HepG2 (cell line): ENCODE measurements around the gene P2RY6. TPM values are rescaled to one million over a fixed set of nuclear protein-coding genes. Genes with fewer than 3 reads are reported as not detected.

Experiments used
- ARID5B ChIP-seq: IDR thresholded peaks from 2 replicates; pipeline ENCODE4 v1.4.0; 2020; ENCODE audit warnings: mild to moderate bottlenecking, missing genetic modification reagents
- ATM ChIP-seq: fragments of 450-650 bp; IDR thresholded peaks from 2 replicates; pipeline ENCODE4 v1.7.1; 2017; ENCODE audit warnings: mild to moderate bottlenecking, borderline replicate concordance
- EED ChIP-seq: sonication (generic); formaldehyde crosslinking; IDR thresholded peaks from 2 replicates; pipeline ENCODE4 v1.5.0; 2020; ENCODE audit warnings: mild to moderate bottlenecking, missing genetic modification reagents
- FOXK1 ChIP-seq: sonication (generic); formaldehyde crosslinking; IDR thresholded peaks from 2 replicates; pipeline ENCODE4 v1.4.0; 2020; ENCODE audit warnings: low read depth, missing genetic modification reagents, borderline replicate concordance
- FUBP1 ChIP-seq: sonication (generic); formaldehyde crosslinking; IDR thresholded peaks from 2 replicates; pipeline ENCODE4 v1.5.1; 2020; ENCODE audit warnings: missing genetic modification reagents, mild to moderate bottlenecking, borderline replicate concordance
- JUN ChIP-seq: sonication (generic); formaldehyde crosslinking; IDR thresholded peaks from 2 replicates; pipeline ENCODE4 v1.4.0; 2020; ENCODE audit warnings: mild to moderate bottlenecking, missing genetic modification reagents
- MAF1 ChIP-seq: sonication (generic); formaldehyde crosslinking; IDR thresholded peaks from 2 replicates; pipeline ENCODE4 v1.5.0; 2020; ENCODE audit warnings: missing genetic modification reagents, borderline replicate concordance
- MBD4 ChIP-seq: IDR thresholded peaks from 2 replicates; pipeline ENCODE4 v1.6.1; 2012; ENCODE audit warnings: low read length, inconsistent platforms, borderline replicate concordance
- NCOA2 ChIP-seq: sonication (generic); formaldehyde crosslinking; IDR thresholded peaks from 2 replicates; pipeline ENCODE4 v1.8.0; 2022; ENCODE audit warnings: inconsistent platforms
- PTBP1 ChIP-seq: fragments of 200-400 bp; formaldehyde crosslinking; IDR thresholded peaks from 2 replicates; pipeline ENCODE4 v1.6.1; 2018; ENCODE audit warnings: low read length, low read depth; ENCODE audit not compliant: poor library complexity, severe bottlenecking
- RBM22 ChIP-seq: fragments of 200-400 bp; formaldehyde crosslinking; optimal IDR thresholded peaks from 2 replicates; pipeline ENCODE3; 2017; ENCODE audit warnings: mild to moderate bottlenecking, low read length, moderate library complexity
- REPIN1 ChIP-seq: sonication (generic); formaldehyde crosslinking; IDR thresholded peaks from 2 replicates; pipeline ENCODE4 v1.8.0; 2022; ENCODE audit warnings: missing genetic modification reagents, low read depth, mild to moderate bottlenecking, borderline replicate concordance
- TBP ChIP-seq: sonication (generic); formaldehyde crosslinking; IDR thresholded peaks from 2 replicates; pipeline ENCODE4 v1.5.0; 2020; ENCODE audit warnings: missing genetic modification reagents
- TMF1 ChIP-seq: sonication (generic); formaldehyde crosslinking; IDR thresholded peaks from 2 replicates; pipeline ENCODE4 v1.8.1; 2022; ENCODE audit warnings: low read depth, missing genetic modification reagents
- ZBTB1 ChIP-seq: sonication (generic); formaldehyde crosslinking; IDR thresholded peaks from 2 replicates; pipeline ENCODE4 v1.4.0; 2020; ENCODE audit warnings: missing genetic modification reagents, borderline replicate concordance
- ZBTB44 ChIP-seq: sonication (generic); formaldehyde crosslinking; IDR thresholded peaks from 2 replicates; pipeline ENCODE4 v1.4.0; 2020; ENCODE audit warnings: missing genetic modification reagents
- ZFP82 ChIP-seq: sonication (generic); formaldehyde crosslinking; IDR thresholded peaks from 2 replicates; pipeline ENCODE4 v1.5.1; 2020; ENCODE audit warnings: mild to moderate bottlenecking, missing genetic modification reagents, borderline replicate concordance
- ZNF20 ChIP-seq: sonication (generic); formaldehyde crosslinking; IDR thresholded peaks from 2 replicates; pipeline ENCODE4 v1.4.0; 2020; ENCODE audit warnings: mild to moderate bottlenecking, moderate library complexity, missing genetic modification reagents
- ZNF563 ChIP-seq: sonication (generic); formaldehyde crosslinking; IDR thresholded peaks from 2 replicates; pipeline ENCODE4 v1.8.0; 2022; ENCODE audit warnings: mild to moderate bottlenecking, moderate library complexity, missing genetic modification reagents
- ZNF598 ChIP-seq: sonication (generic); formaldehyde crosslinking; IDR thresholded peaks from 2 replicates; pipeline ENCODE4 v1.5.1; 2020; ENCODE audit warnings: mild to moderate bottlenecking, missing genetic modification reagents, borderline replicate concordance
- ZNF616 ChIP-seq: sonication (generic); formaldehyde crosslinking; IDR thresholded peaks from 2 replicates; pipeline ENCODE4 v1.5.0; 2020; ENCODE audit warnings: low read depth, mild to moderate bottlenecking, missing genetic modification reagents
- ZNF619 ChIP-seq: sonication (generic); formaldehyde crosslinking; IDR thresholded peaks from 2 replicates; pipeline ENCODE4 v1.4.0; 2020; ENCODE audit warnings: mild to moderate bottlenecking, missing genetic modification reagents
- ZNF761 ChIP-seq: sonication (generic); formaldehyde crosslinking; conservative IDR thresholded peaks from 2 replicates; pipeline ENCODE4 v1.4.0; 2020; ENCODE audit warnings: mild to moderate bottlenecking, missing genetic modification reagents
- polyA plus RNA-seq, 8 experiments: library from polyadenylated mRNA; depleted of rRNA in 3 of 8; stranded (reverse) in 7 of 8; unstranded in 1 of 8; fragments of >200 nt; fragmentation: Illumina TruSeq in 4 of 8; extraction: Trizol in 4 of 8; gene quantifications; 2 replicates each; pipeline versions ENCODE4 v1.2.1 to v1.2.3, GENCODE V29; 2011 to 2016; ENCODE audit warnings: low read depth in 4 of 8, missing spikeins in 1 of 8, mixed read lengths in 1 of 8; ENCODE audit not compliant: insufficient read depth in 1 of 8
- total RNA-seq, 5 experiments: library from RNA; depleted of rRNA; stranded (reverse); fragments of >200 nt; fragmentation: Illumina TruSeq; extraction: Trizol; gene quantifications; 2 replicates each; pipeline ENCODE4 v1.2.3, GENCODE V29; 2016; ENCODE audit warnings: low read depth in 1 of 5

Gene P2RY6
- total and polyA plus RNA-seq, 2 of the 13 experiments (the other 11 are each of a cell fraction or from before 2014, with no cell fraction given) = 0.09 to 0.29 TPM

- TF ChIP-seq ZNF761 (CRISPR knock-in tag) = no peak
- TF ChIP-seq ZNF563 (CRISPR knock-in tag) = 0 out of 2 replicates have a peak, but pooled peaks have one; percentile 47
- no peak for TF ChIP-seq ZNF20 (CRISPR knock-in tag)
- no peak for TF ChIP-seq ZBTB1 (CRISPR knock-in tag)
- TF ChIP-seq EED = no peak
- TF ChIP-seq ZFP82 (CRISPR knock-in tag) = no peak
- TF ChIP-seq TBP (CRISPR knock-in tag) = no peak
- 0 out of 2 replicates have a peak, but pooled peaks have one; percentile 46 for TF ChIP-seq FOXK1 (CRISPR knock-in tag)
- peak; percentile 68 for TF ChIP-seq ARID5B (CRISPR knock-in tag)
- TF ChIP-seq ATM = no peak
- no peak for TF ChIP-seq ZBTB44
- no peak for TF ChIP-seq MBD4
- no peak for TF ChIP-seq FUBP1
- no peak for TF ChIP-seq PTBP1
- TF ChIP-seq TMF1 = no peak
- no peak for TF ChIP-seq ZNF598 (CRISPR knock-in tag)
- TF ChIP-seq REPIN1 (CRISPR knock-in tag) = peak; percentile 44; the same call in 1 of the 2 replicates
- no peak for TF ChIP-seq RBM22
- no peak for TF ChIP-seq MAF1 (CRISPR knock-in tag)
- no peak for TF ChIP-seq ZNF619
- TF ChIP-seq NCOA2 (CRISPR knock-in tag) = peak; percentile 78
- peak; percentile 89; the same call in 1 of the 2 replicates for TF ChIP-seq JUN (CRISPR knock-in tag)
- no peak for TF ChIP-seq ZNF616 (CRISPR knock-in tag)
These were observed 42.2 kb downstream of the P2RY6 start (continued) for GRCh38 chr11:73314117-73314961.
